Small intestine (tissue), 7 donors: ENCODE data around the gene KPNA4. TPM values are rescaled to one million over a fixed set of nuclear protein-coding genes. Genes with fewer than 3 reads are reported as not detected.
"Not testable (repeated sequence)": the region's sequence is repeated elsewhere in the genome, so short reads cannot be mapped to it uniquely, and the experiment has no call there.

Experiments used
- DNase-seq, 2 donors: peaks; one replicate each; pipeline versions ENCODE4 v3.0.0 to v3.0.0-alpha.2; 2013
- FAIRE-seq: peaks from 2 replicates; lab custom pipeline; 2012; peaks lifted over from hg19 to GRCh38; lab: Jason Lieb, UNC
- H3K27ac ChIP-seq, 3 donors: one replicate each; pipeline ENCODE4 v1.5.1; 2013; ENCODE audit warnings: low read length in 2 of 3, mild to moderate bottlenecking in 2 of 3, control low read depth in 1 of 3, inconsistent platforms in 1 of 3, low read depth in 1 of 3, moderate library complexity in 1 of 3
- H3K27me3 ChIP-seq, 3 donors: one replicate each; pipeline ENCODE4 v1.6.1; 2013; ENCODE audit warnings: low read length in 3 of 3, inconsistent platforms in 1 of 3; ENCODE audit not compliant: control insufficient read depth in 3 of 3, insufficient read depth in 3 of 3
- H3K36me3 ChIP-seq, 3 donors: one replicate each; pipeline ENCODE4 v1.6.1; 2013; ENCODE audit warnings: low read length in 3 of 3, inconsistent platforms in 1 of 3, low read depth in 1 of 3, mild to moderate bottlenecking in 1 of 3, moderate library complexity in 1 of 3; ENCODE audit not compliant: control insufficient read depth in 3 of 3, insufficient read depth in 2 of 3
- H3K4me1 ChIP-seq, 3 donors: one replicate each; pipeline ENCODE4 v1.6.1; 2013; ENCODE audit warnings: low read length in 2 of 3, inconsistent platforms in 1 of 3, low read depth in 1 of 3, mild to moderate bottlenecking in 1 of 3, moderate library complexity in 1 of 3; ENCODE audit not compliant: control insufficient read depth in 3 of 3, insufficient read depth in 2 of 3
- H3K4me3 ChIP-seq, 3 donors: one replicate each; pipeline ENCODE4 v1.5.1; 2013; ENCODE audit warnings: low read length in 3 of 3, control low read depth in 1 of 3, inconsistent platforms in 1 of 3, low read depth in 1 of 3, mild to moderate bottlenecking in 1 of 3, moderate library complexity in 1 of 3
- H3K9me3 ChIP-seq, 2 donors: one replicate each; pipeline ENCODE4 v1.6.1; 2013; ENCODE audit warnings: low read depth in 1 of 2, low read length in 1 of 2; ENCODE audit not compliant: control insufficient read depth in 2 of 2, insufficient read depth in 1 of 2
- WGBS, 3 donors: extraction: QIAGEN DNeasy Blood & Tissue Kit; methylation state at CpG; one replicate each; pipeline ENCODE4 v1.1.7; 2013; 5-methylcytosine and 5-hydroxymethylcytosine counted together
- polyA plus RNA-seq, 4 donors: library from polyadenylated mRNA; stranded (reverse) in 3 of 4; unstranded in 1 of 4; fragments of 200-250 nt in 3 of 4; fragments of 120-200 nt in 1 of 4; gene quantifications; one replicate each; pipeline versions ENCODE4 v1.2.1 to v1.2.3, GENCODE V29; 2013
- donor health status: healthy with polysubstance abuse.
- donor health status: control.
- donor health status: control.
- donor health status: Bipolar disorder and iron deficiency.
- donor health status: healthy.

KPNA4 gene
- polyA plus RNA-seq, 4 donors = 12.7 to 21.9 (median 13.1) TPM

DNA sequence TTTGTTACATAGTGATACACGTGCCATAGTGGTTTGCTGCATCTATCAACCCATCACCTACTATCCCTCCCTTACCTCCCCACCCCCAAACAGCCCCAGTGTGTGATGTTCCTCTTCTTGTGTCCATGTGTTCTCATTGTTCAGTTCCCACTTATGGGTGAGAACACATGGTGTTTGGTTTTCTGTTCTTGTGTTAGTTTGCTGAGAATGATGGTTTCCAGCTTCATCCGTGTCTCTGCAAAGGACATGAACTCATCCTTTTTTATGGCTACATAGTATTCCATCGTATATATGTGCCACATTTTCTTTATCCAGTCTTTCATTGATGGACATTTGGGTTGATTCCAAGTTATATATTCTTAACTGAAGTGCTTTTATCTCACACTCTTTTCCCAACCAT lies 38.5 kb upstream of the KPNA4 start:
- not testable (repeated sequence) for FAIRE-seq, H3K9me3 ChIP-seq, H3K36me3 ChIP-seq, H3K4me3 ChIP-seq, H3K4me1 ChIP-seq, DNase-seq, H3K27me3 ChIP-seq, H3K27ac ChIP-seq
- WGBS, 3 donors = 79 to 89% (median 83%) methylated on average over 3 of the region's 3 CpGs

DNA sequence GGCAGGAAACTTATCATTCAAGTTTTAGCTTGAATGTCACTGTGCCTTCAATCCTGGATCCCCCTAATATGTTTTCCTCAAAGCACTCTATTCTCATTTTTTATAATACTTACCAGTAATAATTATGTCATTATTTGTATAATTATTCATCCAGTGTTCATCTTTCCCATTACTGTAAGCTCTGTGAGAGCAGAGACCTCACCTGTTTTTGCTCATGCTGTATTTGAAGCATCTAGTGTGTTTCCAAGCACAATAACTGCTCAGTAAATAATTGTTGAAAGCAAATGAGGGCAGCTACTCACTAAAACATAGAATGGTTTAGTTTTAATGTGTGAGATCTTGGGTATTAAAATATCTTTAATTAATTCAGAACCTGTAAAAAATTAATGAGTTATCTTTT lies 36.9 kb upstream of the KPNA4 start:
- Histone ChIP-seq H3K9me3 (no peaks in the 10 kb centered on the region), H3K4me1 (no peaks in the 10 kb centered on the region), H3K27me3 (no peaks in the 10 kb centered on the region), H3K36me3 (no peaks in the 10 kb centered on the region), H3K27ac (no peak overlapping the region), H3K4me3 (no peak overlapping the region)
- DNase-seq = no peak
- no peak for FAIRE-seq

DNA sequence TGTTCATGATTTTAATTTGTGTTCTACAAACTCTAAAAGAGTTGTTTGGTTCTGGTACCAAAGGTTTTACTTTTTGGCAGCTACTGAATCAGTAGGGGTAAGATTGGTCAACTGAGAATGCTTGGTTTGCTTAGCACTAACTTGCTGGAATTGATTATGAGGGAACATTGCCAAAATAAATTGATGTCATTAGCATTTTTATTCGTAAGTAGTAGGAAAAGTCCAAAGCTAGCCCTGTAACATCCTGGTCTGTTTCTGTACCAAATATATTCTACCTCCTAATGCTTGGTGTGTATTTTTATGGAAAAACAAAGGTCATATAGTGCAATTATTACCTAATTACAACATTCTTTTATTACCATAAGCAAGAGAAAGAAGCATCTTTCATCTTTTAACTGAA lies 35.9 kb upstream of the KPNA4 start:
- DNase-seq (no peak), FAIRE-seq (no peak)
- Histone ChIP-seq H3K9me3 (no peaks in the 10 kb centered on the region), H3K36me3 (no peaks in the 10 kb centered on the region), H3K27ac (no peak overlapping the region), H3K4me1 (no peaks in the 10 kb centered on the region), H3K4me3 (no peak overlapping the region), H3K27me3 (no peaks in the 10 kb centered on the region)
- 57 to 61% (median 59%) methylated on average over 1 of the region's 1 CpG for WGBS, 3 donors

DNA sequence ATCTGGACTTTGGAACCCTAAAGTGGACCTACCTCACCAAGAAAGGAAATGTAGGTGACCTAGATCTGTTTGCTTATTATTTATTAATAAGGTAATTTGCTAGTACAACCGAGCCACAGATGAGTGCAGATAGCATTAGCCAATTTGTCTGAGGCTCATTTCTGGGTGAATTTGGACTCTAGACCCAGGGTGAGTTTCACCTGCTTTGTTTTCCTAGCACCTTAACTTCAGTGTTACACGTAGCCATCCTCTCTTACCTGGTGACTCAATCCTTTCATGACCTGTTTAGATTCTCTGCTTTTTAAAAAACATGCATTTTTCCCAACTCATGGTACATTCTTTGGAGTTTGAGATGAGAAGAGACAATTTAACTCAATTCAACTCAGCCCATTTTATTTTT lies 33.5 kb upstream of the KPNA4 start:
- no peaks in the 10 kb centered on the region for H3K27me3 ChIP-seq
- no peaks in the 10 kb centered on the region for H3K36me3 ChIP-seq
- H3K9me3 ChIP-seq = no peaks in the 10 kb centered on the region
- no peak overlapping the region for H3K27ac ChIP-seq
- no peak overlapping the region for H3K4me3 ChIP-seq
- FAIRE-seq = no peak
- 19 to 59% (median 33%) methylated on average over 2 of the region's 2 CpGs for WGBS, 3 donors
- peak; percentile 39 to 75 for DNase-seq
- H3K4me1 ChIP-seq = no peaks in the 10 kb centered on the region

DNA sequence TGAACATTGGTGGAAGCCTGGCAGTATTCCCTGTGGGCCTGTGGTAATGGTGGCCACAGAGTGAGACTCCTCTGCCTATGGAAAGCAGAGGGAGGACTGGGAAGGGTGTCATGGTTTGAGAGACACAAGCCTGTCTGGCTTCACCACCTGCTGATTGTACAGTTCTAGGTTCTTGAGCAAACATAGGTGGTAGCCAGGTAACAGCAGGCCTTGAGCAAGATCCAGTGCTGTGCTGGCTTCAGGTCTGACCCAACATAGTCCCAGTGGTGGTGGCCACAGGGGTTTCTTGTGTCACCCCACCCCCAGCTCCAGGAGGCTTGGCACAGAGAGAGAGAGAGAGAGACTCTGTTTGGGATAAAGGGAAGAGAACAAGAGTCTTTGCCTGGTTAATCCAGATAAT lies 22.7 kb upstream of the KPNA4 start:
- Histone ChIP-seq H3K36me3 (no peaks in the 10 kb centered on the region), H3K27ac (no peak overlapping the region), H3K4me1 (no peaks in the 10 kb centered on the region), H3K4me3 (no peak overlapping the region), H3K9me3 (peaks cover 0 to 28% of the 10 kb centered on the region in 2 donors), H3K27me3 (no peaks in the 10 kb centered on the region)
- no peak for FAIRE-seq
- DNase-seq = no peak

DNA sequence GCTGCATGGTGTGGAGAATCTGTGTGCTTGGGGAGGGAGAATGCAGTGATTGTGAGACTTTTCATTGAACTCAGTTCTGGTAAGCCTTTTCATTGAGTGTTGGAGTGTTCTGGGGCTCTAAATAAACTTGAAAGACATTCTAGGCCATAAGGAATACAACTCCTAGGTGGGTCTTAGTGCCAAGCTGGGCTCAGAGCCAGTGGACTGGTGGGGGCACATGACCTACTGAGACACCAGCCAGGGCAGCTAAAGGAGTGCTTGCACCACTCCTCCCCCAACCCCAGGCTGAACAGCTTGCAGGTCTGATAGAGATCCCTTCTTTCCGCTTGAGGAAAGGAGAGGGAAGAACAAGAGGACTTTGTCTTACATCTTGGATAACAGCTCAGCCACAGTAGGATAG lies 21.7 kb upstream of the KPNA4 start:
- WGBS, 3 donors = 82 to 100% (median 100%) methylated on average over 1 of the region's 1 CpG
- Histone ChIP-seq H3K9me3 (peaks cover 0 to 28% of the 10 kb centered on the region in 2 donors), H3K4me3 (no peak overlapping the region), H3K27me3 (no peaks in the 10 kb centered on the region), H3K27ac (no peak overlapping the region), H3K4me1 (no peaks in the 10 kb centered on the region), H3K36me3 (no peaks in the 10 kb centered on the region)
- FAIRE-seq (no peak), DNase-seq (no peak)

DNA sequence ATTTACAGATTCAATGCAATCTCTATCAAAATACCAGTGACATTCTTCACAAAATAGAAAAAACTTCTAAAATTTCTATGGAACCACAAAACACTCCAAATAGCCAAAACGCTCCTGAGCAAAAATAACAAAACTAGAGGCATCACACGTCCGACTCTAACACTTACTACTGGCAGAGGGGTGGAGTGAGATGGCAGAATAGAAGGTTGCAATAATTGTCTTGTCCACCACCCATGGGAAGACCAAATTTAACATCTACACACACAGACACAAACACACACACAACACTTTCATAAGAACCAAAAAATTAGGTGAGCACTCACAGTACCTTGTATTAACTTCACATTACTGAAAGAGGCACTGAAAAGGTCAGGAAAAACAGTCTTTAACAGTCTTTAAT lies 21.3 kb upstream of the KPNA4 start:
- no peaks in the 10 kb centered on the region for H3K4me1 ChIP-seq
- peaks cover 0 to 27% of the 10 kb centered on the region in 2 donors for H3K9me3 ChIP-seq
- no peak for DNase-seq
- H3K36me3 ChIP-seq = no peaks in the 10 kb centered on the region
- FAIRE-seq = no peak
- no peak overlapping the region for H3K27ac ChIP-seq
- 77 to 88% (median 79%) methylated on average over 3 of the region's 3 CpGs for WGBS, 3 donors
- no peak overlapping the region for H3K4me3 ChIP-seq
- no peaks in the 10 kb centered on the region for H3K27me3 ChIP-seq

DNA sequence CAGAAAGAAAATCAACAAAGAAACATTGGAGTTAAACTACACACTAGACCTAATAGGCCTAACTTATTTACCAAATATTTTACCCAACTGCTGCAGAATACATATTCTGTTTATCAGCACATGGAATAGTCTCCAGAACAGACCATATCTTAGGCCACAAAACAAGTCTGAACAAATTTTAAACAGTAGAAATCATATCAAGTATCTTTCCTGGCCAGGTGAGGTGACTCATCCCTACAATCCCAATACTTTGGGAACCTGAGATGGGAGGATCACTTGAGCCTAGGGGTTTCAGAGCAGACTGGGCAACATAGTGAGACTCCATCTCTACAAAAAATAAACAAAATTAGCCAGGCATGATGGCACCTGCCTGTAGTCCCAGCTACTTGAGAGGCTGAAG lies 18.1 kb upstream of the KPNA4 start:
- Histone ChIP-seq H3K9me3 (peaks cover 0 to 35% of the 10 kb centered on the region in 2 donors), H3K4me3 (no peak overlapping the region), H3K27me3 (peaks cover 0 to 3% (median 0%) of the 10 kb centered on the region in 3 donors), H3K4me1 (no peaks in the 10 kb centered on the region), H3K27ac (no peak overlapping the region), H3K36me3 (no peaks in the 10 kb centered on the region)
- DNase-seq (no peak), FAIRE-seq (no peak)

DNA sequence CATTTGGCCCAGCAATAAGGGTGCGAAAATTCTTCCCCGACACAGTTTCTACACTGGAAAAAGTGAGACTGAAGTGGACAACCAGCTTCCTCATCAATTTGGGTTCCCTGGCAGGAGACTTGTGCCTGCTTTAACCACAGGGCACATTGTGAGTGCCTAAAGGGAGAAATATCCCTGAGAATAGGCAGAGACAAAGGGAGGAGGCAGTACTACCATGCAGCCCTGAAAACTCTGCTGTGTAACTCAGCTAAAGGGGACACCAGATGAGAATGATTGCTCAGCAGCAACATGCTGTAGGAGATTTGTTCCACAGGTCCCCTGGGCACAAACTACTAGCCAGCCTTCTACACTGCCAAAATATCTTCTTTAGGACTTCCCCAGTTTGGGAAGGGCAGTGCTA lies 15.6 kb upstream of the KPNA4 start:
- Histone ChIP-seq H3K4me1 (no peaks in the 10 kb centered on the region), H3K9me3 (peaks cover 0 to 21% of the 10 kb centered on the region in 2 donors), H3K27me3 (peaks cover 0 to 3% (median 0%) of the 10 kb centered on the region in 3 donors), H3K36me3 (no peaks in the 10 kb centered on the region), H3K27ac (no peak overlapping the region), H3K4me3 (no peak overlapping the region)
- 91 to 100% (median 94%) methylated on average over 2 of the region's 2 CpGs for WGBS, 3 donors
- no peak for DNase-seq
- FAIRE-seq = no peak
